ENCODE measurements around the gene FMN2. TPM values are rescaled to one million over a fixed set of nuclear protein-coding genes. Genes with fewer than 3 reads are reported as not detected.

FMN2 gene
- total RNA-seq, 1 donor from 2014 or later = 13.2 TPM

DNA sequence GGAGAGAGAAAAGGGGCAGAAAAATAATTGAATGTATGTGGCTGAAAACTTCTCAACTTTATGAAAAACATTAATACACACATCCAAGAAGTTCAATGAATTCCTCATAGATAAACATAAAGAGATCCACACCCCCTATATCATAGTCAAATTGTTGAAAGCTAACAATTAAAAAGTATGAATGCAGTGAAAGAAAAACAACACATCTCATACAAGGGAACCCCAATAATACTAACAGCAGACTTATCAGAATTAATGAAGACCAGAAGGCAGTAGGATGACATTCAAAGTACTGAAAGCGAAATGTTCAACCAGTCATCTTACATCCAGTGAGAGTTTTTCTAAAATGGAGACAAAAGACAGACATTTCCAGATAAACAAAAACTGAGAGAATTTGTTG is 134.4 kb downstream of the FMN2 start:
- no peaks in the 10 kb centered on the region for H3K27me3 Mint-ChIP-seq (ENCODE audit: low read depth)
- no peak overlapping the region for H3K4me3 Mint-ChIP-seq
- H3K9me3 Mint-ChIP-seq = peaks cover 30% of the 10 kb centered on the region
- DNase-seq (ENCODE audit: low read depth, low spot score) = no peak
- peaks cover 55% of the 10 kb centered on the region for H3K36me3 Mint-ChIP-seq (ENCODE audit: low read depth)
- no peak overlapping the region for H3K27ac Mint-ChIP-seq (ENCODE audit: unreplicated experiment)
- TF ChIP-seq, protein P1, sequence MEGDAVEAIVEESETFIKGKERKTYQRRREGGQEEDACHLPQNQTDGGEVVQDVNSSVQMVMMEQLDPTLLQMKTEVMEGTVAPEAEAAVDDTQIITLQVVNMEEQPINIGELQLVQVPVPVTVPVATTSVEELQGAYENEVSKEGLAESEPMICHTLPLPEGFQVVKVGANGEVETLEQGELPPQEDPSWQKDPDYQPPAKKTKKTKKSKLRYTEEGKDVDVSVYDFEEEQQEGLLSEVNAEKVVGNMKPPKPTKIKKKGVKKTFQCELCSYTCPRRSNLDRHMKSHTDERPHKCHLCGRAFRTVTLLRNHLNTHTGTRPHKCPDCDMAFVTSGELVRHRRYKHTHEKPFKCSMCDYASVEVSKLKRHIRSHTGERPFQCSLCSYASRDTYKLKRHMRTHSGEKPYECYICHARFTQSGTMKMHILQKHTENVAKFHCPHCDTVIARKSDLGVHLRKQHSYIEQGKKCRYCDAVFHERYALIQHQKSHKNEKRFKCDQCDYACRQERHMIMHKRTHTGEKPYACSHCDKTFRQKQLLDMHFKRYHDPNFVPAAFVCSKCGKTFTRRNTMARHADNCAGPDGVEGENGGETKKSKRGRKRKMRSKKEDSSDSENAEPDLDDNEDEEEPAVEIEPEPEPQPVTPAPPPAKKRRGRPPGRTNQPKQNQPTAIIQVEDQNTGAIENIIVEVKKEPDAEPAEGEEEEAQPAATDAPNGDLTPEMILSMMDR (conservative IDR thresholded peaks at IDR 0.05) = no peak
- H3K4me1 Mint-ChIP-seq = no peaks in the 10 kb centered on the region

DNA sequence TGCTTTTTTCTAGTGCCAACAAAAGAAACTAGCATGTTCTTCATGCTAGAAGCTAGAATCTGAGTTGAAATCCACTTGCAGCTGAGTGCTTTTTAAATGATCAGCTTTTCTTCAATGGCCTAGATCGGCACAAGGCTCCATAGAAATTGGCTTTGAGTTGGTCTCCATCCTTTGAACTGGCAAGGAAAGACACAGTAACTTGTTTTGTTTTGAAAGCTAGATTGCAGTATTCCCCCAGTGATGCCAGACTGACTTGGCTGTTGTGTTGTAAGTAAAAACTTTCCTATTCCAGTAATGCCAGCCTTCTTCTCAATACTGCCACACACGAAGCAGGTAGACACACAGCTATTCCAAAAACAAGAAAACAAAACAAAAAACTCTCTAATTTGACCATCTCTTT is 139.1 kb downstream of the FMN2 start:
- Mint-ChIP-seq H3K4me3 (no peak overlapping the region), H3K27me3 (ENCODE audit: low read depth) (no peaks in the 10 kb centered on the region), H3K9me3 (peaks cover 3% of the 10 kb centered on the region), H3K36me3 (ENCODE audit: low read depth) (peaks cover 22% of the 10 kb centered on the region), H3K27ac (ENCODE audit: unreplicated experiment) (no peak overlapping the region), H3K4me1 (no peaks in the 10 kb centered on the region)
- TF ChIP-seq, protein P1 (conservative IDR thresholded peaks at IDR 0.05) = no peak
- DNase-seq (ENCODE audit: low read depth, low spot score) = no peak

DNA sequence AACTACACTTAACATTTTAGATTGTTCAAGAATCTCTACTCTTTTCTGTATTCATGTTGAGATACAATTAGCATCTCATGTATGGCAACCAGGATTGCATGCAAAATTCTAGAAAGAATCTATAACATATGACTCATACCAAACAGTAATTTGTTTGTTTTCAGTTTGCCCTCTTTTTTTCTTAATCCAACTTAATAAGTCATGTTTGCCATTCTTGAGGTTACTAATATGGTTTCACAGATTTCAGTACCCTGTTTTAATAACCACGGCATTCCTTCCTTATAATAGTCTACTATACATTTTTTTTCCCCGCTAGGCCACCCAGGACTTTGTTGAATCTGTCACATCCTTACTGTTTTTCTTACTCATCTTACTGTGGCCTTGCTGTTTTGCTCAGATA is 140.8 kb downstream of the FMN2 start:
- no peaks in the 10 kb centered on the region for H3K4me1 Mint-ChIP-seq
- no peak for DNase-seq (ENCODE audit: low read depth, low spot score)
- no peak overlapping the region for H3K27ac Mint-ChIP-seq (ENCODE audit: unreplicated experiment)
- H3K4me3 Mint-ChIP-seq = no peak overlapping the region
- TF ChIP-seq, protein P1 (conservative IDR thresholded peaks at IDR 0.05) = no peak
- no peaks in the 10 kb centered on the region for H3K9me3 Mint-ChIP-seq
- H3K36me3 Mint-ChIP-seq (ENCODE audit: low read depth) = peaks cover 13% of the 10 kb centered on the region
- no peaks in the 10 kb centered on the region for H3K27me3 Mint-ChIP-seq (ENCODE audit: low read depth)

DNA sequence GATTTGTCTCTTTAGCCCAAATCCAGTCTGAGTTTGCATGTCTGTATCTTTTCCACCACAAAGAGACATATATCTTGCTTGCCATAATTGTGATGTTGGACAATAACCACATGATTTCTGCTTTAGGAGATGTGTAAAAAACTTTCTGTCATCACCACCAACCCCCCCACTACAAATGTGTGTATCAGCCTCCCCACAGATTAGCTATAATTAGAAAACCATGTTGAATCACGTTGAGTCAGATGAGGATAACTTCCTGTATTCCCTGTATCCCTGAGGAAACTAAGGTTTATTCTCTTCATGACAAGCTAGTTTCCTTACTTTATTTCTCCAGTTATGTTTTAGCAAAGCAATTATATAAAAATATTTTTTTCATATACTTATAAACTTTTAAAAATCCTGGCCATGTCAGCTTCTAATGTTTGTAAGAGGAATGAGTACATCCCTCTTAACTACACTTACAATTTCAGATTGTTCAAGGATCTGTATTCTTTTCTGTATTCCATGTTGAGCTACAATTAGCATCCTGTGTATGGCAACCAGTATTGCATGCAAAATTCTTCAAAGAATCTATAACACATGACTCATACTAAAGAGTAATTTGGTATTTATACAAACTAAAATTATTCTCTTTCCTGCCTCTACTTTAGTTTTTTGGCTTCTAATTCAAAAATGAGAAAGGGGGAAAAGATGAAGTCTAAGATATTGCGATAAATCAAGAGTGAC is 143.0 kb downstream of the FMN2 start:
- Mint-ChIP-seq H3K4me1 (no peaks in the 10 kb centered on the region), H3K27ac (ENCODE audit: unreplicated experiment) (no peak overlapping the region), H3K36me3 (ENCODE audit: low read depth) (peaks cover 15% of the 10 kb centered on the region)

DNA sequence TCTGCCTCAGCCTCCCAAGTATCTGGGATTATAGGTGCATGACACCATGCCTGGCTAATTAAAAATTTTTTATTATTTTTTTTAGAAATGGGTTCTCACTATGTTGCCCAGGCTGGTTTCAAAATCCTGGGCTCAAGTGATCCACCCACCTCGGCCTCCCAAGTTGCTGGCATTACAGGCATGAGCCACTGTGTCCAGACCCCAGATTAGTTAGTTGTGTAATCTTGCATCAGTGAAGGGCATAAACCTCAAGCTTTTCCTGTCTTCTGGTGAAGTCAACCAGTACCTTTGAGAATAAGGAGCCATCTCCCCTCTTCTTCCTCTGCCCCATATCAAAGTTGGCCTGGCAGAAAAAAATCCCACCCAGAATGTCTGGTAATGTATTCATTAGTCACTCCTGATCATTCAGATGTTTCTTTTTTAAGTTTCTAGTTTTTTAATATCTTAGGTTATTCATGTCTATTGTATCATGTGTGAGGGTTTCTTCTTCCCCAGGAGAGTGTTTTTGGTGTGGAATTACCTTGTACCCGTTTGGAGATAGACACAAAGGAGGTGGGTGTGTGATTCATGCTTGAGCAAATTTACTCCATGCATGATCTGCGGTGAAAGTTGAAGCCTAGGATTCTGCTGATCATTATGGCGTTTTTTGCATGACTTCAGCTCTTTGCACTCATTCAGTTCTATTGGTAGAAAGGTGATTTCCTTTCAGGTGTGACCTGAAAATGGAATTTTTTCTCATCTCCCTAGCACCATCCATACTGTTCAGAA is 144.0 kb downstream of the FMN2 start:
- no peak for DNase-seq (ENCODE audit: low read depth, low spot score)
- Mint-ChIP-seq H3K4me3 (no peak overlapping the region), H3K36me3 (ENCODE audit: low read depth) (peaks cover 13% of the 10 kb centered on the region), H3K27ac (ENCODE audit: unreplicated experiment) (no peak overlapping the region), H3K27me3 (ENCODE audit: low read depth) (no peaks in the 10 kb centered on the region), H3K4me1 (no peaks in the 10 kb centered on the region), H3K9me3 (no peaks in the 10 kb centered on the region)
- TF ChIP-seq, protein P1 (conservative IDR thresholded peaks at IDR 0.05) = no peak

More for the DNA sequence above, 143.0 kb downstream of the FMN2 start:
- Mint-ChIP-seq H3K4me3 (no peak overlapping the region), H3K9me3 (no peaks in the 10 kb centered on the region), H3K27me3 (ENCODE audit: low read depth) (no peaks in the 10 kb centered on the region)
- TF ChIP-seq, protein P1 (conservative IDR thresholded peaks at IDR 0.05) = no peak
- no peak for DNase-seq (ENCODE audit: low read depth, low spot score)
